C4-2B (cell line): ENCODE results near the gene SPTLC2.

ENCODE experiments used
- H3K27ac ChIP-seq: fragments of 450-650 bp; 2 replicates; pipeline ENCODE4 v1.5.1; 2017
- ZFX ChIP-seq: fragments of 450-650 bp; IDR thresholded peaks from 2 replicates; pipeline ENCODE4 v1.6.1; 2017
- TF ChIP-seq, protein P1 (sequence below): fragments of 450-650 bp; conservative IDR thresholded peaks from 2 replicates; pipeline ENCODE4 v1.5.1; 2017; ENCODE audit warnings: mild to moderate bottlenecking

Gene SPTLC2

GRCh38 chr14:77502109-77502782, 114.2 kb downstream of the SPTLC2 start:
- TF ChIP-seq, protein P1, sequence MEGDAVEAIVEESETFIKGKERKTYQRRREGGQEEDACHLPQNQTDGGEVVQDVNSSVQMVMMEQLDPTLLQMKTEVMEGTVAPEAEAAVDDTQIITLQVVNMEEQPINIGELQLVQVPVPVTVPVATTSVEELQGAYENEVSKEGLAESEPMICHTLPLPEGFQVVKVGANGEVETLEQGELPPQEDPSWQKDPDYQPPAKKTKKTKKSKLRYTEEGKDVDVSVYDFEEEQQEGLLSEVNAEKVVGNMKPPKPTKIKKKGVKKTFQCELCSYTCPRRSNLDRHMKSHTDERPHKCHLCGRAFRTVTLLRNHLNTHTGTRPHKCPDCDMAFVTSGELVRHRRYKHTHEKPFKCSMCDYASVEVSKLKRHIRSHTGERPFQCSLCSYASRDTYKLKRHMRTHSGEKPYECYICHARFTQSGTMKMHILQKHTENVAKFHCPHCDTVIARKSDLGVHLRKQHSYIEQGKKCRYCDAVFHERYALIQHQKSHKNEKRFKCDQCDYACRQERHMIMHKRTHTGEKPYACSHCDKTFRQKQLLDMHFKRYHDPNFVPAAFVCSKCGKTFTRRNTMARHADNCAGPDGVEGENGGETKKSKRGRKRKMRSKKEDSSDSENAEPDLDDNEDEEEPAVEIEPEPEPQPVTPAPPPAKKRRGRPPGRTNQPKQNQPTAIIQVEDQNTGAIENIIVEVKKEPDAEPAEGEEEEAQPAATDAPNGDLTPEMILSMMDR = no peak
- no peak for TF ChIP-seq ZFX

GRCh38 chr14:77498984-77499527, 117.4 kb downstream of the SPTLC2 start:
- TF ChIP-seq ZFX = no peak
- TF ChIP-seq, protein P1 = no peak
- H3K27ac ChIP-seq = peak overlapping the region; percentile 40

More at GRCh38 chr14:77502109-77502782, 114.2 kb downstream of the SPTLC2 start:
- no peak overlapping the region for H3K27ac ChIP-seq

- peak within 1 kb of the TSS; percentile 40 for H3K27ac ChIP-seq
- TF ChIP-seq ZFX = no peak; the same call in 1 of the 2 replicates
- TF ChIP-seq, protein P1 = no peak
These were observed 118.1 kb downstream of the SPTLC2 start, which contains the start of gene ISM2 for GRCh38 chr14:77498120-77498979. Gene ISM2, minus strand, starts transcription at chr14:77498816. Its CDS starts 23 bp downstream, at chr14:77498793.

GRCh38 chr14:77495334-77495733, 121.1 kb downstream of the SPTLC2 start:
- TF ChIP-seq, protein P1 = no peak
- TF ChIP-seq ZFX = no peak
- no peak overlapping the region for H3K27ac ChIP-seq

DNA sequence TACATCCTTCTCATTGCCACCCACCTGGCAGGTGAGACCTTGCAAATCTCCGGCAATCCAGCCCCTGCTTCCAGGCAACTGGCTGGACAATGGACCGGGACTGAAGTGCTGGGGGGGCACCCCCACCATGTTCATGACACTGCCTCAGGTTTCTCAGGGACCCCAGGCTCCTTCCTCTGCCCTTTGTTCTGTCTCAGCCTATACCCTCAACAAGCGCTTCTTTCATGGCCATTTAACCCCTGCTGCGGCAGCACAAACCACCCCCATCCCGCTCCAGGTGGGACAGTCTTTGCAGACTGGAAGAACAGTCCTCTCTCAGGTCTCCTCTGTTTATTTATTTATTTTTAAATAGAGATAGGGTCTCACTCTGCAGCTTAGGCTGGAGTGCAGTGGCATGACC, 125.4 kb downstream of the SPTLC2 start:
- TF ChIP-seq, protein P1 = no peak
- no peak for TF ChIP-seq ZFX
- H3K27ac ChIP-seq = no peak overlapping the region

DNA sequence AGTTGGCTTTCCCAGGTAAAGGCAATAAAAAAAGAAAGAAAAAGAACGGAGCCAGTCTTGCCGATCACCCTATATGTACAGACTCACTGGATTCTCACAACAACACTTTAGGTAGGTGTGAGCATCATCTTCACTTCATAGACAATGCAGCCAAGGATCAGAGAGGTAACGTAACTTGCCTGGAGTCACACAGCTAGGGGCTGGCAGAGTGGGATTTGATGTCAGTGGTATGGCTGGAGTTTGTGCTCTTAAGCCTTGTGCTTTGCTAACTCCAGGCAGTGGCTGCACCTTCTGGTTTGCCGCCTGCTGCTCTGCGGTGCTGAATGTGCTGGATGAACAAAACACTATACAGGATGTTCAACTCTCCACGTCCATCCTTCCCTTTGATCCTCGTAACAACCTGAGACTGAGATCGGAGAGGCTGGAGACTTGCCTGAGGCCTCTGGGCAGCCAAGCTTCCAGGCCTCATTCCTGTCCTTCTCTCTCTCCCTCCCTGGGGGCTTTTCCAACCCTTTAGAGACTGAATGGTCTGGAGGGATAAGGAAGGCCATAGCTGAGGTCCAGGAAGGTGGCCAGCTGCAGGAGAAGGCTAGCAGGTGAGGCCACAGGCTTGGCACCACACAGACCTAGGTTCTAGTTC, 126.0 kb downstream of the SPTLC2 start:
- TF ChIP-seq ZFX = no peak
- TF ChIP-seq, protein P1 = no peak

More for the DNA sequence above, 126.0 kb downstream of the SPTLC2 start:
- H3K27ac ChIP-seq = no peak overlapping the region
